NCI-H146 treated with DMSO at 0.1 percent for 48 hours (cell line): Measurements from ENCODE around the gene SLC7A14.

Experiments used
- DNase-seq: peaks from one replicate; lab custom pipeline; 2025; ENCODE audit not compliant: unreplicated experiment; lab: John Stamatoyannopoulos, UW

SLC7A14 gene

DNA sequence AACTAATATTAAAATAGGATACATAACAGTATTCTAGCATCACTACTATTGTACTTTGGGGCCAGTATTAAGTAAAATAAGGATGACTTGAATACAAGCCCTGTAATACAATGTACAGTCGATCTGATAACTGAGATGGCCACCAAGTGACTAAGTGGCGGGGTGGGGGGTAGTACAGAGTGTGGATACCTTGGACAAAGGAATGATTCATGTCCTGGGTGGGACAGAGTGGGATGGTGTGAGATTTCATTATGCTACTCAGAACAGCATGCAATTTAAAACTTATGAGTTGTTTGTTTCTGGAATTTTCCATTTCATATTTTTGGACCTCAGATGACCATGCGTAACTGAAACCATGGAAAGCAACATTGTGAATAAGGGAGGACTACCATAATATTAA lies 46.0 kb downstream of the SLC7A14 start:
- no peak for DNase-seq

GRCh38 chr3:170536712-170537111 lies 49.2 kb downstream of the SLC7A14 start:
- DNase-seq: no peak

DNA sequence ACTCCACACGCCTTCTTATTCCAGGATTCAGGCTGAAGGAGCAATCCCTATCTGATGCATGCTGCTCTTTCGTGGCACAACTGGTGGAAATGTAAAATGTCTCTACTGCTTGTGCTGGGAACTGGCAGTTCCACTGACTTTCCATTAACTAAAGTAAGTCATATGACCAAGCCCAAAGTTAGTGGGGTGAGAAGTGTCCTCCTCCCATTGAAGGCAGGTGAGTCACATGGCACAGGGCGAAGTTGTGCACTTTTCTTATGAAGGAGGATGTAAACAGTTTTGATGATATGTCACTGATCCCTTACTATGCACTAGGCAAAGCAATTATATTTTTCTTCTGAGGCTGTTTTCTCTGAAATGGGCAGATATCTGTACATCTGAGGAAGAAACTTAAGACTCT lies 51.6 kb downstream of the SLC7A14 start:
- DNase-seq: no peak

- no peak for DNase-seq
These were observed 53.3 kb downstream of the SLC7A14 start for GRCh38 chr3:170532573-170532972.

GRCh38 chr3:170531657-170532335 lies 54.1 kb downstream of the SLC7A14 start:
- no peak for DNase-seq

GRCh38 chr3:170531054-170531453 lies 54.8 kb downstream of the SLC7A14 start:
- DNase-seq: no peak

DNA sequence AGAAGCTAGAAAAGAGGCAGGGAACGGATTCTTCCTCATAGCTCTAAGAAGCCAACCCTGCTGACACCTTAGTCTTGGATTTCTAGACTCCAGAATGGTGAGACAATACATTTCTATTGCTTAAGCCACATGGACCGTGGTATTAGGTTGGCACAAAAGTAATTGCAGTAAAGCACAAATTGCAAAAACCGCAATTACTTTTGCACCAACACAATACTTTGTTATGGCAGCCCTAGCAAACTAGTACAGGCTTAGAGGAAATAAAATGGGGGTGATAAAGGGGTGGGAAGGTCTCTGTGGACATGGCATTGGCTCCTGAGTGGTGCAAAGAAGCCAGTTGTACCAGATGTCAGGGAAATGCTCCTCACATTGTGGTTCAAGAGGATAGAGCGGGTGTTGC lies 56.0 kb downstream of the SLC7A14 start:
- DNase-seq: no peak

GRCh38 chr3:170529346-170529745 lies 56.5 kb downstream of the SLC7A14 start:
- DNase-seq: no peak

GRCh38 chr3:170528726-170529125 lies 57.1 kb downstream of the SLC7A14 start:
- DNase-seq: no peak

DNA sequence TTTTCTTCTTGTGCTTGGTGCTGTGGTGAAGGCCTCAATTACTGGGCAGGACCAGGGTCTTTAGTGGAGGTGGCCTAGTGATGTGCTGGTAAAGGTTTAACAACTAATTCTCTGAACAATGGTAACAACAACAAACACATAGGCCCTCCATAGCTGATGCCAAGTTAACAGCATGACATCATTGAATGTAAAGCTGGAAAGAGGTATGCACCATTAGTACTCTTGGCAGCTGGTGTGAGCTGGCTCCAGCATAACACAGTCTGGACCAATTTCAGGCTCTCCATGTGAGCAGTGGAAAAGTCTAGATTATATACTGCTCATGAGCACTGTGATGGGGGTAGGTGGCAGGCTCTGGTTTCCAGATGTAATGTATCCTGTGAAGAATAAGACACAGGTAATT lies 61.8 kb downstream of the SLC7A14 start:
- no peak for DNase-seq

- DNase-seq: no peak
These were observed 62.6 kb downstream of the SLC7A14 start for GRCh38 chr3:170523248-170523647.

GRCh38 chr3:170522201-170522600 lies 63.7 kb downstream of the SLC7A14 start:
- DNase-seq: no peak

- DNase-seq: no peak
These were observed 64.9 kb downstream of the SLC7A14 start for GRCh38 chr3:170520996-170521395.

- no peak for DNase-seq
These were observed 68.5 kb downstream of the SLC7A14 start for GRCh38 chr3:170517242-170517945.

DNA sequence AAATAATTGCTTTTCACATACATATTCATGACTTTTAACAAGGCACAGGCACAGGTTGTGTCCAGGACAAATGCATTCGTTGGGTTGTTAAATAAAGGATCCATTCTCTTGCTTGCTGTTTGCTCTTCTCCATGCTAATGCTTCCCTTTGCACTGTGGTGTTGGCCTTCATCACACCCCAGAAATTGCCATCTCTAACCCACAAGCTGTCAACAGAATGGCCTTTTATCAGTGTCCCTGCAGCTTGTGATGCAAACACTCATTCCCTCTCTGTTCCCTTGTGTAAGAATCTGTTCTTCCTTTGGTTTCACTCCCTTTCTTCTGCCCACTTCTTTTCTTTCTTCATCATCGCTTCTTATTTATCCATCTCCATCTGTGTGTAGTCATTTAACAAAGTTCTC lies 72.2 kb downstream of the SLC7A14 start:
- DNase-seq: no peak

- no peak for DNase-seq
These were observed 74.5 kb downstream of the SLC7A14 start for GRCh38 chr3:170511371-170511770.

DNA sequence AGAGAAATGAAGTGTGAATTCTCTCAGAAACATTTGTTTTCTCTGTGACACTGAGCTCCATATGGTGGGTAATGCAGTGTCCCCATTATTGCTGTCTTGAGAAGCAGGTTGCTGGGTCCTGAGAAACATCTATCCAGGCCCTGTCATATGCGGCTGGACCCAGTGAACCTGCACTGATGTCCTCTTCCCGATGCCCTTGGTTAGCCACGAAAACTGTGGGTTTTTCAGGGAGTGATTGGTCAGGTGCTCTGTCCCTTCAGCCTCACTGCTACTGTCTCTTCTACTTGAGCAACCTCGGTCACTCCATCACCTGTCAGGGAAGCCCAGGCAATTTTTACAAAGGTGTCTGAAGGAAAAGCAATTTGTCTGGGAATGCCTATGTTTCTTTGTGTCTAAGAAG lies 77.0 kb downstream of the SLC7A14 start:
- no peak for DNase-seq

GRCh38 chr3:170508291-170508690 lies 77.6 kb downstream of the SLC7A14 start:
- no peak for DNase-seq

- DNase-seq: no peak
These were observed 78.8 kb downstream of the SLC7A14 start for GRCh38 chr3:170507063-170507462.

GRCh38 chr3:170506556-170506955 lies 79.3 kb downstream of the SLC7A14 start:
- no peak for DNase-seq

DNA sequence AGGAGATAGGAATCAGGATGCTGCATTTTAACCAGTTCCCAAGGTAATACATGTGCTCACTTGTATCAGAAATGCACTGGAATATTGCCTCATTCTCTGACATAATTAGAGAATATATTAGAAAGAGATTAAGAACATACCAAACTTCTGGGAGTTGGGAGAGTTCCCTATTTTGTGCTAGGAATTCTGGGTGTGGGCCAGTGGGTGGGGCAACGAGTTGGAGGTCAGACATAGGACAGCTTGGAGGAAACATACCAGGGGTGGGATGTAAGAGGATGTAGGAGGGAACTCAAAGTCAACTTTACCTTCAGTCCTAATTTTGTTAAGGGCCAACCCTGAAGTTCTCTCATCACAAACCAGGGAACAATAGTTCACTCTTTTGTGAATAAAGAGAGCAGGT lies 83.6 kb downstream of the SLC7A14 start:
- no peak for DNase-seq

DNA sequence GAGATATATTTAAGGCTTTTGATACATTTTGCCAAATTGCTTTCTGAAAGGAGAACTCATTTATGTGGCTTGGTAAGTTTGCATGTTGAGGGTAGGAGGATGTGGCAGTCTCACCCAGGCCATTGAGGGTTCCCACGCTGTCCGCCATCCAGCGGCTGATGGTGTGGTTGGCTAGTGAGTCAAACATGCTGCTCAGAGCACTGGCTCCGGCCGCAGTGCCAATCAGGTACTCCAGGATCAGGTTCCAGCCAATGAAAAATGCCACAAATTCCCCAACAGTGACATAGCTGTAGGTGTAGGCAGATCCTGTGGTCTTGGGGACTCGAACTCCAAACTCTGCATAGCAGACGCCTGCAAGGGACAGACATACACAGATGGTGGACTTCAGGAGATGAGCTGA lies 84.9 kb downstream of the SLC7A14 start:
- DNase-seq: no peak

DNA sequence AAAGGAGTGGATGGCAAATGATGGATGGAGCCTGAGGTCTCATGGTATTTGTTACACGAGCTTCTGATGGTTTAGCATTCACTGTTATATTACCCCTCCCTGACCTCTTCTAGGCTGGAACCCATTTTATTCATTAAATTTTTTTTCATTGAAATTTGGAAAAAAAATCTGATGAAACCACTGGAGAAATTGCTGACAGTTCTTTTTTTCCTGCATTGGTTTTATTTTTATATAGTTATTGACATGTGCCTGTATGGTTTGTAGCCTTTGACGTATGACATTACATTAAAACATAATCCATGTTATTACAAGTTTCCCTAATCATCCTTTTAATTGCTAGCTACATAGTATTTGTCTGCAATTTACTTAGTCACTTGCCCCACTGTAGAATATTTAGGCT lies 85.4 kb downstream of the SLC7A14 start:
- DNase-seq: no peak
